GM18505 (cell line): ENCODE data around the gene YIPF3.

ENCODE experiments used
- ATAC-seq: cut with Tn5 transposase; IDR thresholded peaks from one replicate; pipeline ENCODE4 v1.9.1; 2021; ENCODE audit not compliant: unreplicated experiment
- POLR2A ChIP-seq: IDR thresholded peaks from 4 replicates; pipeline ENCODE4 v1.6.1; 2011; ENCODE audit warnings: borderline replicate concordance; ENCODE audit not compliant: insufficient read depth, insufficient read length; ENCODE audit errors: extremely low read depth

Gene YIPF3

DNA sequence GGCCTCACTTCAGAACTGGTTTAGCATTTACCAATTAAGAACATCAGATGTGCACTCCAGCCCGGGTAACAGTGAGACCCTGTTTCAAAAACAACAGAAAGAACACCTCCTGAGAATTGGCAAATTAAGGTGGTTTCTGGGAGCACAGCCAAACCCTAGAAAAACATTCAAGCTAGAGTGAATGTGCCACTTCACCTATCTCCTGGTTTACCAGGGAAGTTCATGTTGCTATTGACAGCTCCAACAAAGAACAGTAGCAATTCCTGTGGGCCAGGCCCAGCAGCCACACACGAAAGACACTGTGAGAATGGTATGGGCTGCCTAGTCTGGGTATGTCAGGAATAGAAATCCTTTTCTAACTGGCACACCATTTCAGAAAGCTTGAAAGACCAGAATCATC, 5.1 kb upstream of the YIPF3 start:
- TF ChIP-seq POLR2A: no peak
- no peak for ATAC-seq

DNA sequence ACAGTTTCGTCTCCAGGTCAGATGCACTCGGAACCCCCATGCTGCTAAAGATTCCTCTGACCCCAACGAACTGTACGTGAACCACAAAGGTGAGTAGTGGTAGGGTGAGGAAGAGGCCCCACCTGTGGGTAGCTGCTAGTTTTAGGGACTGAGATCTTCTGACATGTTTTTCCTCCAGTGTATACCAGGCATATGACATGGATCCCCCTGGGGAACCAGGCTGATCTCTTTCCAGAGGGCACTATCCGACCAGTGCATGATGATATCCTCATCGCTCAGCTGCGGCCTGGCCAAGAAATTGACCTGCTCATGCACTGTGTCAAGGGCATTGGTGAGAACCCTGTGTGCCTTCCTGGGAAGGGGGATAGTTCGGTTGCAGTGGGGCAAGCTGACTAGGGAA, 3.4 kb upstream of the YIPF3 start:
- no peak for ATAC-seq
- TF ChIP-seq POLR2A: no peak

DNA sequence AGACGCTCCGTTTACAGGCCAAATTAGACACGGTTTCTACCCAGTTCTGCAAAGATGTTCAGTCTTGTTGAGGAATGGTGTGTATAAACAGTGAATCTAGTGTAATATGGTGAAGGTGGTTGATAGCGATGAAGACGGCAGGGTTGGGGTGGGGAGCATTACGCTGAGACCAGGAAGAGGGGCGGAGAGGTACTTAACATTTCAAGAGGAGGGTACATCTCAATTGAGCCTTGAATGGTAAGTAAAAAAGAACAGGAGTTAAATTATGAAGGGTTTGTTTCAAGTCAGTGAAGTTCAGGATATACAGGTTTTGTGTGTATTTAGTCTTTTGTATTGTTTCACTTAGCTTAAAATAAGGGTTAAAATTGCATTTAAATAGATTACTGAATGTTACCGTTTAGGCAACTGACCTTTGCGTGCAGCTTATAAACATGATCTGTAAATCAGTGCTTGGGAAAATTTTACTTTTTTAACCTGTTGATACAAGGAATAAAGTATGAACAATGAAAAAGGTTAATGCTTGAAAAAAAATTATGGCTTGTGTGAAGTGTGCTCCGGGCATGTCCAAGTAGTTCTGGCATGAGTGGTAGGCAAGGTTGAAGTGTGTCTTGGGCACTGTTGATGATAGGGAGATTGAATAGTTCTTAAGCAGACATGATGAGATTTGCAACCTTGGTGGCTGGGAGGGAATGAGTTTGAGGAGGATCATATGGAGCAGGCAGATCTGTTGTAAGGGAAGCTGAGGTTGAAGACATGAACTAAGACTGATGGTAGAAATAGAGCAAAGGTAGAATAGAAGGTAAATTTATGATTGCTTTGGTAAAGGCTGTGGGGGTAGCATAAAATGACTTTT, 1.0 kb upstream of the YIPF3 start:
- TF ChIP-seq POLR2A: no peak
- peak; percentile 5 for ATAC-seq

- ATAC-seq: no peak
- no peak for TF ChIP-seq POLR2A
Observed at GRCh38 chr6:43516367-43516696, 394 bp downstream of the YIPF3 start.

DNA sequence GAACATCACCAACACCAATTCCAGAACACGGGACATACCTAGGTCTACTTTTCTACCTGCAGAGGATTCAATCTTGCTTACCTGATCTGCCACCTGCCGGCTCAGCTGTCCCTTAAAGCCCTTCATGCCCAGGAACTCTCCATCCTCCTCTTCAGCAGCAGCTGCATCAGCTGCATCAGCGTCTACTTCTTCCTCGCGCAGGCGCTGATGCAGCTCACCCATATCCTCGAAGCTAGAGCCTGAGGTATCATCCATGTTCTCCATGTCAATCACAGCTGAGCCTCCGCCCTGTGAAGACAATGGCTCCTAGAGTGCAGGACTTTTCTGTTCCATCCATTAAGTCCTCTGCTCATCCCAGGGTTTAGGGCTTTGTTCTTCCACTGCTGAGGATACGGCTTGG, 918 bp downstream of the YIPF3 start:
- no peak for ATAC-seq
- TF ChIP-seq POLR2A: no peak

DNA sequence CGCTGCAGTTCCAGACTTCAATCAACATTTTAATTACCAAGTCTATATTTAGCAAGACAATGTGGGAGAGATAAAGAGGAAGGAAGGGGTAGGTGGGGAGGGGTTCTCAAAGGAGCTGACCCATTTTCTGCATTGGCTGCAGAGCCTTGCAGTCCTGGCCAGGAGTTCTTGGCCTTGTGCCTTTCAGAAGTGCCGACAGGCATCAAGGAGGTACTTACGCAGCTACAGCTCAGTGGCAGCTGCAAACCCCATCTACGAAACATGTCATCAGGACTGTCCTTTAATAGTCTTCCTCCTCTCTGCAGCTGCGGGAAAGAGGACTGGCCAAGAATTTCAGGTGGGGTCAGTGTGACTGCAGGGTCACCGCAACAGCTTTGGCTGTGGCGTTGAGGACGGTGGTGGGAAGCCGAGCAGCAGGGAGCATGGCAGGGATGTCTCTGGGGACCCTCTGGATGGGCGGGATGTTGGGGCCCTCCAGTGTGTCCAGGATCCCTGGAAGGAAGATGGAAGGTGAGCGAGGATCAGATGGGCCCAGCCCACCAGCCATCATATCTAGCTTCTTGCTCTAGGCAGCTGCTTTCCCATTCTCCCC, 4.8 kb downstream of the YIPF3 start:
- no peak for TF ChIP-seq POLR2A
- ATAC-seq: no peak

GRCh38 chr6:43510827-43511163, 5.9 kb downstream of the YIPF3 start:
- no peak for ATAC-seq
- no peak for TF ChIP-seq POLR2A

GRCh38 chr6:43509984-43510826, 6.5 kb downstream of the YIPF3 start, which contains the start of gene LRRC73:
LRRC73 (minus strand) TSS chr6:43510346; CDS start chr6:43509785, 561 bp downstream.
- TF ChIP-seq POLR2A: peak; percentile 27
- peak; percentile 48 for ATAC-seq

DNA sequence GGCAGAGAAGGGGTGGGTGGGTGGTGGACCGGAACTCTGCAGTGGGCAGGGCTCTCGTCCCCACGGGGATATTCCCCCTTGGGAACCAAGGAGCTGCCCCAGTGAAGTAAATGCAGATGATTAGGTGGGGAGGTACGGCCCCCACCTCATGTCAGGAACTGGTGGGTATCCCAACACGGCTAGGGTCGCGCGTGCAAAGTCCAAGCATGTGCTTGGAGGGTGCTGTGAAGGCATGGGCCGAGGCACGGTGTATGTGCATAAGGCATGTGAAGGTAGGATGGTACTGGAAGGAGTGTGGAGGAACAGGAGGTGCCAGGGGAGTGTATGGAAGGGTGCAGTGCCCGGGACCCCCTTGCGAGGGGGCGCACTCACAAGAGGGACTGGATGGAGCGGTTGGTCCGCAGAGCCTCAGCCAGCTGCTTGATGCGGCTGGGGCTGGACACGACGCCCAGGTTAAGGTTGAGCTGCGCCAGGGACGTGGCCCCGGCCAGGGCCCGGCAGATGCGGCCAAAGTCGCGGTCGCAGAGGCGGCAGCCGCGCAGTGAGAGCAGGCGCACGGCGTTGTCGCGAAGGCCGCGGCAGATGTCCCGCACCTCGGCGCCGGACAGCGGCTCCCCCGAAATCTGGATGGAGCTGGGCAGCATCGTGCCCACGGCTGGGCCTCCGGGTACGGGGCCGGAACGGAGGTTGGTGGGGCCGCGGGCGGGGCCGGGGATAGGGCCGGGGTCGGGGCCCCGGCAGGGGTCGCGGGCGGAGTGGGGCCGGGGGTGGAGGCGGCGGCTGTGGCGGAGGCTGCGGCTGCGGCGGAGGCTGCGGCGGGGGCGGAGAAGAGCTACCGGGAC, 7.4 kb downstream of the YIPF3 start:
- no peak for TF ChIP-seq POLR2A
- peak; percentile 22 for ATAC-seq

GRCh38 chr6:43508481-43509141, 8.1 kb downstream of the YIPF3 start:
- ATAC-seq: no peak
- no peak for TF ChIP-seq POLR2A

- no peak for ATAC-seq
- peak; percentile 36 for TF ChIP-seq POLR2A
Observed at GRCh38 chr6:43506667-43507471, 9.9 kb downstream of the YIPF3 start.

- ATAC-seq: no peak
- TF ChIP-seq POLR2A: no peak
Observed at GRCh38 chr6:43506171-43506570, 10.6 kb downstream of the YIPF3 start.
